Measurements from ENCODE around the gene TYW1B. TPM values are rescaled to one million over a fixed set of nuclear protein-coding genes. Genes with fewer than 3 reads are reported as not detected.
"Not testable (repeated sequence)": the region's sequence is repeated elsewhere in the genome, so short reads cannot be mapped to it uniquely, and the experiment has no call there.

Gene TYW1B
- total RNA-seq, 2 donors from 2014 or later, result 2.0 to 2.9 TPM

DNA sequence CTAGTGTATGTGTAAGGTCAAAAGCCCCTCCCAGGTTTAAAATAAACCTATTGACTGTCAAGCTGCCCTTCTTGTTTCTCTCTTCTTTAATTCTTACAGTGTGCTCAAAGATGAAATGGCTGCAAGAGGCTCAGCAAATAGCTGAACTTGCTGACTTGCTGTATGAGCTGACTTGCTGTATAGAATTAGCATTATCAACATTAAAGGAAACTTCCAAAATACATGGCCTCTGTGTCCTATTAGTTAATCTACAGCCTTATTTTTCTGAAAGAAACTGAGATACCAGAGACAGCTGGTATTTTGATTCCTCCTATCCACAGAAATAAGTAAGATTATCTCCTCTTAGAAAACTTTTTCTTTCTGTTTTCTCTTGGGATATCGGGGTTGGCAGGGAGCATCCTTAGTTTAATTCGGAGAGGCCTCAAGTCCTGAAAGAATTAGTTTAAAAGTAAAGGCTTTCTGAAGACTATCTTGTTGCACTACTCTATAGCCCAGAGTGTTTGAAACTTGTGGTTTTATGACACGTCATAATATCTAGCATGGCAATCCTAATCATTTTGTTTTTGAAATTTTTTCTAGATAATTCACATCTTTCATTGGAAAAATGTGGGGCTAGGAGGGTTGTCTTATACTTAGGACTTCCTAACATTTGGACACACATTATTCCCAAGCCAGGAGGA lies 119.5 kb downstream of the TYW1B start:
- not testable (repeated sequence) for H3K27ac Mint-ChIP-seq; H3K4me3 Mint-ChIP-seq; H3K4me1 Mint-ChIP-seq; H3K27me3 Mint-ChIP-seq; ATAC-seq (replicated peaks); H3K9me3 Mint-ChIP-seq
- peaks cover 60% of the 10 kb centered on the region for H3K36me3 Mint-ChIP-seq (ENCODE audit: low read depth)

DNA sequence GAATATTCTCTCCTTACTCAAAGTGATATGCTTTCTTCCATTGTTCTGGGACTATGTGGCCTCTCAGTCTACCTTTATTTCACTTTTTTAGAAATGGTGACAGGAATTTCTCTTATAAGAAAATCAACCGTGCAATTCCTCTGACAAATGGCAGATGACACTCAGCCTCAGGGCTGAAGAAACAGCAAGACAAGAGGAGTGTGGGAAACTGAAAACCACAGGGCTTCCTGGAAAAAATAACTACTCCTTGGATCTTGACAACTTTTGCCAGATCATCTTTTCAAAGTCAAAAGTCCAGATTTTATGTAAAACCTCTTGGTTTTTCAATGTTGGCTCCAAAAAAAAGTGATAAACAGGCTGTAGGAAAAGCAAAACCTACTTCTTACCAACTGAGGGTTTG lies 121.5 kb downstream of the TYW1B start:
- Mint-ChIP-seq H3K27ac (no peak overlapping the region), H3K36me3 (ENCODE audit: low read depth) (peaks cover 41% of the 10 kb centered on the region), H3K27me3 (no peaks in the 10 kb centered on the region), H3K9me3 (no peaks in the 10 kb centered on the region), H3K4me1 (no peaks in the 10 kb centered on the region), H3K4me3 (no peak overlapping the region)
- no peak for ATAC-seq (replicated peaks)

- H3K4me3 Mint-ChIP-seq; H3K9me3 Mint-ChIP-seq; H3K4me1 Mint-ChIP-seq; ATAC-seq (replicated peaks); H3K27ac Mint-ChIP-seq; H3K27me3 Mint-ChIP-seq: not testable (repeated sequence)
- peaks cover 37% of the 10 kb centered on the region for H3K36me3 Mint-ChIP-seq (ENCODE audit: low read depth)
Measured at GRCh38 chr7:72705693-72706092, 122.3 kb downstream of the TYW1B start.

- ATAC-seq (replicated peaks), result no peak
- Mint-ChIP-seq H3K4me3 (no peak overlapping the region), H3K27ac (no peak overlapping the region), H3K27me3 (no peaks in the 10 kb centered on the region), H3K36me3 (ENCODE audit: low read depth) (peaks cover 29% of the 10 kb centered on the region), H3K9me3 (no peaks in the 10 kb centered on the region), H3K4me1 (no peaks in the 10 kb centered on the region)
Measured at GRCh38 chr7:72704894-72705293, 123.1 kb downstream of the TYW1B start.

- not testable (repeated sequence) for ATAC-seq (replicated peaks); H3K27me3 Mint-ChIP-seq; H3K36me3 Mint-ChIP-seq (ENCODE audit: low read depth); H3K4me1 Mint-ChIP-seq; H3K27ac Mint-ChIP-seq; H3K9me3 Mint-ChIP-seq; H3K4me3 Mint-ChIP-seq
Measured at GRCh38 chr7:72700548-72700947, 127.5 kb downstream of the TYW1B start.

GRCh38 chr7:72697066-72697465 lies 130.9 kb downstream of the TYW1B start:
- not testable (repeated sequence) for H3K4me3 Mint-ChIP-seq; H3K4me1 Mint-ChIP-seq; H3K27ac Mint-ChIP-seq; H3K27me3 Mint-ChIP-seq; ATAC-seq (replicated peaks); H3K9me3 Mint-ChIP-seq
- peaks cover 23% of the 10 kb centered on the region for H3K36me3 Mint-ChIP-seq (ENCODE audit: low read depth)

GRCh38 chr7:72696643-72697042 lies 131.4 kb downstream of the TYW1B start:
- H3K4me3 Mint-ChIP-seq; H3K27me3 Mint-ChIP-seq; H3K9me3 Mint-ChIP-seq; ATAC-seq (replicated peaks); H3K4me1 Mint-ChIP-seq; H3K27ac Mint-ChIP-seq: not testable (repeated sequence)
- H3K36me3 Mint-ChIP-seq (ENCODE audit: low read depth), result peaks cover 23% of the 10 kb centered on the region

DNA sequence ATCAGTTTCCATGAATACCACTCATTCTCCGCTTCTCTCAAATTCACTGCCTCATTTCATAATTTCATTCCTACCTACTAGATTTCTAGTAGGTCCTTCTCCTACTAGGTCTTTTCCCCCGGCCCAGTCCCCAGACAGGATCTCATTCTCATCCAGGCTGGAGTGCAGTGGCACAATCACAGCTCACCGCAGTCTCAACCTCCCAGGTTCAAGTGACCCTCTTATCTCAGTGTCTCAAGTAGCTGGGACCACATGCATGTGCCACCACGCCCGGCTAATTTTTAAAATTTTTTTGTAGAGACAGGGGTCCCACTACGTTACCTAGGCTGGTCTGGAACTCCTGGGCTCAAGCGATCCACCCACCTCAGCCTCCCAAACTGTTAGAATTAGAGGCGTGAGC lies 132.5 kb downstream of the TYW1B start:
- H3K27me3 Mint-ChIP-seq; H3K4me1 Mint-ChIP-seq; H3K27ac Mint-ChIP-seq; ATAC-seq (replicated peaks); H3K4me3 Mint-ChIP-seq; H3K9me3 Mint-ChIP-seq: not testable (repeated sequence)
- H3K36me3 Mint-ChIP-seq (ENCODE audit: low read depth), result peaks cover 23% of the 10 kb centered on the region

- not testable (repeated sequence) for H3K27me3 Mint-ChIP-seq; H3K9me3 Mint-ChIP-seq; ATAC-seq (replicated peaks); H3K4me3 Mint-ChIP-seq; H3K4me1 Mint-ChIP-seq; H3K27ac Mint-ChIP-seq
- peaks cover 34% of the 10 kb centered on the region for H3K36me3 Mint-ChIP-seq (ENCODE audit: low read depth)
Measured at GRCh38 chr7:72691442-72691841, 136.6 kb downstream of the TYW1B start.

- ATAC-seq (replicated peaks); H3K4me3 Mint-ChIP-seq; H3K4me1 Mint-ChIP-seq; H3K27ac Mint-ChIP-seq; H3K9me3 Mint-ChIP-seq; H3K27me3 Mint-ChIP-seq: not testable (repeated sequence)
- peaks cover 29% of the 10 kb centered on the region for H3K36me3 Mint-ChIP-seq (ENCODE audit: low read depth)
Measured at GRCh38 chr7:72690177-72690576, 137.8 kb downstream of the TYW1B start.

- ATAC-seq (replicated peaks); H3K27ac Mint-ChIP-seq; H3K9me3 Mint-ChIP-seq; H3K4me3 Mint-ChIP-seq; H3K27me3 Mint-ChIP-seq; H3K4me1 Mint-ChIP-seq: not testable (repeated sequence)
- H3K36me3 Mint-ChIP-seq (ENCODE audit: low read depth), result peaks cover 22% of the 10 kb centered on the region
Measured at GRCh38 chr7:72689344-72689743, 138.7 kb downstream of the TYW1B start.

DNA sequence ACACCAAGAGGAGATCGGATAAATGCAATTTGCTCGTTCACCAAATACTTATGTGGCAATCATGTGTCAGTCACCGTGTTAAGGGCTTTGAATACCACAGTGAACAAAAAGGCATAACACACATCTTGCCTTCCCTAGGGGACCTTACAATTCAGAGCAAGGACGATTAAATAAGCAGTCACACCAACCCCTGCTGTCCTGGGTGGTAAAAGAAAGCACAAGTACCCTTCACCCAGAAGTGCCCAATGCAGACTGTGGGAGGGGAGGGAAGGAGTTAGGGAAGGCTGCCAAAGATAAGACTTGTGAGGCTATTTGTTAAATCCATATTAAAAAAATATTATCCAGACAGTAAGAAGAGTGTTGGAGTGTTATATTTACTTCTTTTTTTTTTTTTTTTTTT lies 146.8 kb downstream of the TYW1B start:
- not testable (repeated sequence) for H3K9me3 Mint-ChIP-seq; ATAC-seq (replicated peaks); H3K4me3 Mint-ChIP-seq; H3K27me3 Mint-ChIP-seq; H3K27ac Mint-ChIP-seq
- Mint-ChIP-seq H3K4me1 (peaks cover 17% of the 10 kb centered on the region), H3K36me3 (ENCODE audit: low read depth) (peaks cover 14% of the 10 kb centered on the region)

- not testable (repeated sequence) for H3K9me3 Mint-ChIP-seq, H3K4me1 Mint-ChIP-seq, H3K4me3 Mint-ChIP-seq, H3K27me3 Mint-ChIP-seq
- Mint-ChIP-seq H3K36me3 (ENCODE audit: low read depth) (peaks cover 14% of the 10 kb centered on the region), H3K27ac (peak overlapping the region; percentile 59)
- peak; percentile 97 for ATAC-seq (replicated peaks)
Measured at GRCh38 chr7:72676880-72677279, 151.1 kb downstream of the TYW1B start.

DNA sequence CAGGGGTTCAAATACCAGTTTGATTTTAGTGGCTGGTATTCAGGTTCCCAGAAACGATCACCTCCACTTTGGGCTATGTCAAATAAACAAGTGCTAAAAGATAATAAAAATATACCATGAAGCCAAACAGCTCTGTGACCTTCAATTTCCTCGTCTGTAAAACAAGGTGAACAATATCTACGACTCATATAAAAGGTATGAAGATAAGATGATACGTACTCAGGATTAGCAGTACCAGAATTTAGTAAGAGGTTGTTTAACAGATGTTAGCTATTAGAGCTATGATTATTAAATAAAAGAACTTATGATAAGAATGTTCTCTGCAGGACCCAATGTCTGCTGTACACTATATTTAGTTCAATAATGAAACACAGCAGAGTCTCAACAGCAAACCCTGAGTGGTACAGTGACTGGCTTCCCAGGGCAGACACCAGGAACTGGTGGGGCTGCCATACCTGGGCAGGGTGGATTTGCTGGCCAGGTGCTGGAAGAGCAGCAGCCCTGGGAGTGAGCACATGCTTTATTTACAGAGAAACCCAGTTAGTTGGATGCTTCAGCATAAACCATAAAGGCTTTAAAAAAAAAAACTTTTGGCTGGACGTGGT lies 151.8 kb downstream of the TYW1B start:
- H3K4me1 Mint-ChIP-seq; ATAC-seq (replicated peaks); H3K4me3 Mint-ChIP-seq; H3K27me3 Mint-ChIP-seq; H3K9me3 Mint-ChIP-seq; H3K27ac Mint-ChIP-seq: not testable (repeated sequence)
- H3K36me3 Mint-ChIP-seq (ENCODE audit: low read depth), result peaks cover 14% of the 10 kb centered on the region

- H3K9me3 Mint-ChIP-seq; H3K27me3 Mint-ChIP-seq; ATAC-seq (replicated peaks); H3K4me3 Mint-ChIP-seq; H3K27ac Mint-ChIP-seq; H3K4me1 Mint-ChIP-seq: not testable (repeated sequence)
- H3K36me3 Mint-ChIP-seq (ENCODE audit: low read depth), result peaks cover 13% of the 10 kb centered on the region
Measured at GRCh38 chr7:72675686-72676085, 152.3 kb downstream of the TYW1B start.

DNA sequence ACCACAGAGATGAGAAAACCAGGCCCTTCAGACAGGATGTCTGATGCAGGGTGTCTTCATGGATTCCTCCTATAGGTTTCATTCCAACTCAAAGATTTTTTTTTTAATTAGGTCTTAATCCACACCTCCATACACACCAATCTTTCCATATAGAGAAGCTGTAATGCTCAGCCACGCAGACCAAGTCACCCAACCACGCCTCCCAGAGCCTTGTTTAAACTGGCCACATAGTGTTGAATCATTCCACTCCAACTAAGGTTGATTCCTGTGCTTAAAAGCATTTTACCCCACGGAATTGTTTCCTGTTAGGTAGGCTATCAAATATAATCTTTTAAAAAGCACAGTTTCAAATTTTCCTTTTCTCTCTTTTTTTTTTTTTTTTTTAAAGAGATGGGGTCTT lies 153.6 kb downstream of the TYW1B start:
- no peaks in the 10 kb centered on the region for H3K4me1 Mint-ChIP-seq
- H3K27ac Mint-ChIP-seq, result no peak overlapping the region
- H3K9me3 Mint-ChIP-seq, result no peaks in the 10 kb centered on the region
- no peak for ATAC-seq (replicated peaks)
- no peak overlapping the region for H3K4me3 Mint-ChIP-seq
- H3K36me3 Mint-ChIP-seq (ENCODE audit: low read depth), result peaks cover 4% of the 10 kb centered on the region
- H3K27me3 Mint-ChIP-seq, result no peaks in the 10 kb centered on the region
